Left hindlimb (tissue), 1 donor: ENCODE results near the gene ADD2.

Experiments used
- DNase-seq: peaks from one replicate; pipeline ENCODE4 v3.0.0-alpha.2; 2018

The ADD2 gene

GRCh38 chr2:70718736-70719135 lies 49.3 kb downstream of the ADD2 start:
- no peak for DNase-seq

GRCh38 chr2:70718241-70718640 lies 49.8 kb downstream of the ADD2 start:
- DNase-seq: no peak

GRCh38 chr2:70717431-70718038 lies 50.5 kb downstream of the ADD2 start:
- DNase-seq: no peak

GRCh38 chr2:70716951-70717350 lies 51.0 kb downstream of the ADD2 start:
- DNase-seq: no peak

GRCh38 chr2:70716131-70716743 lies 51.8 kb downstream of the ADD2 start:
- DNase-seq: no peak

GRCh38 chr2:70715071-70715985 lies 52.7 kb downstream of the ADD2 start:
- DNase-seq: no peak

GRCh38 chr2:70714141-70714905 lies 53.7 kb downstream of the ADD2 start:
- DNase-seq: no peak

GRCh38 chr2:70712916-70713315 lies 55.1 kb downstream of the ADD2 start:
- no peak for DNase-seq

- DNase-seq: no peak
Measured at GRCh38 chr2:70711191-70711590, 56.8 kb downstream of the ADD2 start.

GRCh38 chr2:70710038-70710690 lies 57.8 kb downstream of the ADD2 start:
- no peak for DNase-seq

- DNase-seq: peak; percentile 44
Measured at GRCh38 chr2:70709275-70710037, 58.5 kb downstream of the ADD2 start.

GRCh38 chr2:70708376-70709199 lies 59.4 kb downstream of the ADD2 start:
- no peak for DNase-seq

- DNase-seq: no peak
Measured at GRCh38 chr2:70707706-70708105, 60.3 kb downstream of the ADD2 start.

- no peak for DNase-seq
Measured at GRCh38 chr2:70706026-70706795, 61.8 kb downstream of the ADD2 start.

GRCh38 chr2:70705160-70705850 lies 62.7 kb downstream of the ADD2 start:
- DNase-seq: no peak

GRCh38 chr2:70703900-70704549 lies 64.0 kb downstream of the ADD2 start:
- DNase-seq: no peak

- DNase-seq: no peak
Measured at GRCh38 chr2:70702711-70703395, 65.1 kb downstream of the ADD2 start.

GRCh38 chr2:70698847-70699246 lies 69.2 kb downstream of the ADD2 start:
- no peak for DNase-seq
